ACC112 (cell line): ENCODE data around the gene SLC26A1.

Experiments used
- H2AFZ ChIP-seq: fragments of 200-600 bp; sonication (generic); one replicate; pipeline ENCODE4 v1.6.0; 2017; ENCODE audit warnings: antibody characterized with exemption, low read length; ENCODE audit not compliant: unreplicated experiment
- H3K27ac ChIP-seq: fragments of 200-600 bp; sonication (generic); 2 replicates; pipeline ENCODE4 v1.5.1; 2014; ENCODE audit warnings: low read depth, mild to moderate bottlenecking, antibody characterized with exemption, low read length, moderate library complexity
- H3K27me3 ChIP-seq: fragments of 200-600 bp; sonication (generic); 2 replicates; pipeline ENCODE4 v1.6.1; 2014; ENCODE audit warnings: mild to moderate bottlenecking, antibody characterized with exemption, low read length, moderate library complexity, mixed read lengths; ENCODE audit not compliant: insufficient read depth
- H3K36me3 ChIP-seq: fragments of 200-600 bp; sonication (generic); 2 replicates; pipeline ENCODE4 v1.6.1; 2016; ENCODE audit warnings: mild to moderate bottlenecking, antibody characterized with exemption, low read length, moderate library complexity, mixed read lengths; ENCODE audit not compliant: insufficient read depth
- H3K4me1 ChIP-seq: fragments of 200-600 bp; sonication (generic); one replicate; pipeline ENCODE4 v1.6.1; 2016; ENCODE audit warnings: low read length, mixed read lengths; ENCODE audit not compliant: insufficient read depth, unreplicated experiment, control insufficient read depth
- H3K4me3 ChIP-seq: fragments of 200-600 bp; sonication (generic); 2 replicates; pipeline ENCODE4 v1.5.1; 2014; ENCODE audit warnings: mild to moderate bottlenecking, low read depth, low read length
- H3K79me2 ChIP-seq: fragments of 200-600 bp; sonication (generic); one replicate; pipeline ENCODE4 v1.6.0; 2016; ENCODE audit warnings: low read length; ENCODE audit not compliant: control insufficient read depth, unreplicated experiment, insufficient read depth

Gene SLC26A1

DNA sequence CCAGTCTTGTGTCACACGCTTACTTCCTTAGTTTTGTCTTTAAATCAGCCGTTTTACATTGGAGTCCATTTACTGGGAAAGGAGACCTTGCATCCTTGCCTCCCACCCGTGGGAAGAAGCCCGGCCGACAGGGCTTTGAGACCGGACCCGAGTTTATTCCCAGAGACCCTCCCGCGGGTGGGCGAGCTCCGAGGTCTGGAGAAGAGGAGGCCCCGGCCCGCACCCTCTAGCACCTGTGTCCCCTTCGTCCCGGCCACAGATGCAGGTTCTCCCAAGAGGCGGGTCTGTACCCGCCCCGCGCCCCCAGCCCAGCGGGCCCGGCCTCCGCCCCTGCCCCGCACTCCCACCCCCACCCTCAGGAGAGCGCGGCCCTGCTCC, 3.8 kb upstream of the SLC26A1 start:
- Histone ChIP-seq H2AFZ (no peak overlapping the region), H3K4me1 (peaks cover 17% of the 10 kb centered on the region), H3K36me3 (no peaks in the 10 kb centered on the region), H3K27ac (no peak overlapping the region), H3K27me3 (peaks cover 28% of the 10 kb centered on the region), H3K79me2 (no peaks in the 10 kb centered on the region), H3K4me3 (no peak overlapping the region)

DNA sequence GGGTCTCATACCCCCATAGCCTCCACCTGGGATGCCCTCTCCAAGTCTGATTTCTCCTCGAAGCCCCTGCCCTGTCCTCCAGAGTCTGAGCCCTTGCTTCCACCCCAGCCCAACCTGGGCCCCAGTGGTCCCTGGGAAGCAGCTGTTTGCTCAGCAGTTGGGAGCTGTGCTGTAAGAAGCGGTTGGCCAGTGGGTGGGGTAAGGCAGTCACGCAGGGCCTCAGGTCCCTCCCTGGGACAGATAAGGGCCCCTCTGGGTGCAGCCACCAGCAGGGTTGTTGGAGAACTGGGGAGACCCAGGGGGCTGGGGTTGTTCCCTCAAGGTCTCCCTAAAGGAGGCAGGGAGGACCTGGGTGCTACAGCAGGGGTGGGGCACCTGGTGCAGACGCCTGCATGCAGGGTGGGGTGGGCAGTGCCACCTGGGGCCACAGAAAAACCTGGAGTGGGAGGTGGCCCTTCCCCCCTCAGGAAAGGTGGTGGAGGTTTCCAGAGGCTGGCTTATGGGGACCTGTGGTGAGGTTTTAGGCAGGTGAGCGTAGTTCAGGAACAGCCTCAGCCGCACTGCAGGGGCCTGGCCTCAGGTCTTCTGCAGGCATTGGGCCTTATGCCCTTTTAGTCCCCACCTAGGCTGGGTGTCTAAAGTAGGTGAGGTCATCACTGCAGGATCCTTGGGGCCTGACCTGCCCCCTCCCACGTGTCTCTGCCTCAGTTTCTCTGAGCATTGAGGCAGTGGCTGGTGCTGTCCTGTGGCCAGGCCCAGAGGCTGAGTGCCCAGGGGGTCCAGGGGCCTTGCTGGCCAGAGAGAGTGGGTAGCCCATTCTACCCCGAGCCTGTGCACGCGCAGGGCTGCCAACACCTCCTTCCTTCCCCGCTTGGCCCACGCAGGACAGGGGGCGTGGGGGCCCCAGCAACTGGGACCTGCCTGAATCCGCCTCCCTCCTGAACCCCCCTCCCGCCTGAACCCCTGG, 3.1 kb upstream of the SLC26A1 start:
- H3K27ac ChIP-seq: no peak overlapping the region

DNA sequence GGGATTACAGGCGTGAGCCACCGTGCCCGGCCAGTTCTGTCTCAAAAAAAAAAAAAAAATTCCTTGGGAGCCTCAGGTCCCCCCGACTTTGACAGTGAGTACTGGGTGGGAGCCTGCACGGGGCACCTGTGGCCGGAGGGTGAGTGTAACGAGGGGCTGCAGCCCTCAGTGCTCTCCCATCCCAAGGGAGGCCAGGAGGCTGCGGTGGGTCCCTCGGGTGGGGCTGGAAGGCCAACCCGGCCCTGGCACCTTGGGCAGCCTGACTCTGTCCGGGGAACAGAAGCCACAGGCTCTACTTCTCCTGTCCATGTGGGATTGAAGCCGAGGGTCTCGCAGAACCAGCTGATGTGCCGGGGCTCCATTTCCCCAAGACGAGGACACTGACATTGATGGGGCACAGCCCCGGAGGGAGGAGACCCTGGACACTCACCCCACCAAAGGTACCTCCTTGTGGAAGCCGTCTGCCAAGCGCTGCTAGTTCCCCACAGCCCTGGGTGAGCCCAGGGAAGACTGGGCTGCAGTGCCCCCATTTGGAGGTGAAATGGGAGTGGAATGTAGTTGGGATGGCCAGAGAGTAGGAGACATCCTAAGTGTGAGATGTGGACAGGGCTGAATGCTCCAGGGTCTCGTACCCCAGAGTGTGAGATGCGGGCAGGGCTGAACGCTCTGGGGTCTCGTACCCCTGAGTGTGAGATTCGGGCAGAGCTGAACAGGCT, 2.3 kb upstream of the SLC26A1 start:
- H3K27me3 ChIP-seq: peaks cover 21% of the 10 kb centered on the region
- no peak overlapping the region for H2AFZ ChIP-seq
- peaks cover 17% of the 10 kb centered on the region for H3K4me1 ChIP-seq
- H3K79me2 ChIP-seq: no peaks in the 10 kb centered on the region
- no peak overlapping the region for H3K4me3 ChIP-seq
- H3K36me3 ChIP-seq: no peaks in the 10 kb centered on the region
- H3K27ac ChIP-seq: no peak overlapping the region

More for the DNA sequence above, 3.1 kb upstream of the SLC26A1 start:
- Histone ChIP-seq H3K79me2 (no peaks in the 10 kb centered on the region), H3K27me3 (peaks cover 21% of the 10 kb centered on the region), H2AFZ (no peak overlapping the region), H3K4me3 (no peak overlapping the region), H3K36me3 (no peaks in the 10 kb centered on the region), H3K4me1 (peaks cover 17% of the 10 kb centered on the region)

DNA sequence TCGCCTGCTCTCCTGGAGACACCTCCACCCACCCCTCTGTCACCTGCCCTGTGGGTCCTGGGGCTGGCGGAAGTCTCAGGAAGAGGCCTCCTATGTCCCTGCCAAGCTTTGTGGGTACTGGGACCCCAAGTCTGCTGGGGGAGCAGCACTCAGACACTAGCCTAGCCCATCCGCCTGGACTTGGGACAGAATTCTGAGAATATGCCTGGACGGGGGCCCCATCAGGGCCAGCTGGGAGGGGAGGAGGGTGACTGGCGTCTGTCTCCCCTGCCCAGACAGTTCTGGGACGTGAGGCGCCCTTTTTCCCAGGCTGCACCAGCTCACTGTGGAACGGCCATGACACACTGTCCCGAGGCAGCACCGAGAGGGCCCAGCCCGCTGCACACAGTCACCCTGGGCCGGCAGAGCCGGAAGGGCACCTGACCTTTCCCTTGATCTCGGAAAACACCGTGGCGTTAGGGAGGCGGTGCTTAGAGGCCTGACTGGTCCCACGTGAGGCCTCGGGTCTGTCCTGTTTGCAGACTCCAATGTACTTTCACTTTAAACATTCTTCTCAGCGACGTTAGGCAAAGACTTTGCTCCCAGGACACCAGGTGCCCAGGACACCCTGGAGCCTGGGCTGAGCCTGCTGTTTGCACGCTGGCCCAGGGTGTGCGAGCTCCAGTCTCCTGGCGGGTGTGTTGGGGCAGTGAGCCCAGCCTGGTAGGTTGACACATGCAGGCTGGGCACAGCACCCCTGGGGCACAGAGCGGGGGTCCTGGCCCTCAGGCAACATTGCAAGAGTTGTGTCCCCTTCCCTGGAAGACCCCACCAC, 700 bp downstream of the SLC26A1 start:
- peaks cover 4% of the 10 kb centered on the region for H3K79me2 ChIP-seq
- H3K27me3 ChIP-seq: peaks cover 8% of the 10 kb centered on the region
- H3K27ac ChIP-seq: no peak overlapping the region; the same call in 1 of the 2 replicates
- no peak overlapping the region for H2AFZ ChIP-seq
- peak overlapping the region; percentile 60 for H3K4me3 ChIP-seq
- no peaks in the 10 kb centered on the region for H3K36me3 ChIP-seq
- H3K4me1 ChIP-seq: peaks cover 16% of the 10 kb centered on the region

DNA sequence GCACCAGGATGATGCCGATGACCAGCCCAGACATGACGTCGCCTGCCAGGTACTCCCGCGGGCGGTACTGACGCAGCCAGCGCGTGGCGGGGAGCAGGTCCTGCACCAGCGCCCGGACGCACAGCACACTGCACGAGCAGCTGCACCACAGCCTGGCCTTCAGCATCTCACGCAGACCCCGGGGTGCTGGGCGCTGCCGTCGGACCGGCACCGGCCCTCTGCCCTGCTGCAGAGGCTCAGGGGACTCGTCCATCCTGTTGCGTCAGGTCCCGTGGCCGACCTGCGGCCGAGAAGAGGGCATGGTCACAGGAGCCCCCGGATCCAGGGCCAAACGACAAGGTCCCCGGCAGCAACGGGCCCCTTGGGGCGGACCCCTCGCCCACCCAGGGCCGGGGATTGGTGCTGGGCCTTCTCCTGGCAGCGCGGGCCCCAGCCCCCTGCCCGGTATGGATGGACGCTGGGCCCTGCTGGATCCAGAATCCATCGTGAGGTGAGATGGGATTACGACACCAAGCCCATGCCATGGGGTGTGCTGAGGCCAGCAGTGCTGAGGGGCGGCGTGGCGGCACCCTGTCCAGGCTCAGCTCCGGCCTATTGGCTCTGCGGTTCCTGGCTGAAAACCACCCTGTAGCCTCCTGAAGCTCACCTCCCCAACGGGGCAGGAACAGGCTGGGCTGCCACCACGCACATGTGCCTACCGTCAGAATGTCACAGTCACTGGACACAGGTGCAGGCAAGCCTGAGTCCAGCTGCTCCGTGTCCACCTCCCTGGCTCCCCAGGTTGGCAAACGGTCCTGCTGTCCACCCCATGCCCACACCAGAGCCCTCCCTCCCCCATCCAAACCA, 1.5 kb downstream of the SLC26A1 start:
- Histone ChIP-seq H3K36me3 (no peaks in the 10 kb centered on the region), H3K27ac (no peak overlapping the region; the same call in 1 of the 2 replicates), H3K27me3 (peaks cover 2% of the 10 kb centered on the region; the same call in 1 of the 2 replicates), H2AFZ (no peak overlapping the region), H3K4me1 (peaks cover 15% of the 10 kb centered on the region), H3K79me2 (peaks cover 4% of the 10 kb centered on the region), H3K4me3 (no peak overlapping the region)

DNA sequence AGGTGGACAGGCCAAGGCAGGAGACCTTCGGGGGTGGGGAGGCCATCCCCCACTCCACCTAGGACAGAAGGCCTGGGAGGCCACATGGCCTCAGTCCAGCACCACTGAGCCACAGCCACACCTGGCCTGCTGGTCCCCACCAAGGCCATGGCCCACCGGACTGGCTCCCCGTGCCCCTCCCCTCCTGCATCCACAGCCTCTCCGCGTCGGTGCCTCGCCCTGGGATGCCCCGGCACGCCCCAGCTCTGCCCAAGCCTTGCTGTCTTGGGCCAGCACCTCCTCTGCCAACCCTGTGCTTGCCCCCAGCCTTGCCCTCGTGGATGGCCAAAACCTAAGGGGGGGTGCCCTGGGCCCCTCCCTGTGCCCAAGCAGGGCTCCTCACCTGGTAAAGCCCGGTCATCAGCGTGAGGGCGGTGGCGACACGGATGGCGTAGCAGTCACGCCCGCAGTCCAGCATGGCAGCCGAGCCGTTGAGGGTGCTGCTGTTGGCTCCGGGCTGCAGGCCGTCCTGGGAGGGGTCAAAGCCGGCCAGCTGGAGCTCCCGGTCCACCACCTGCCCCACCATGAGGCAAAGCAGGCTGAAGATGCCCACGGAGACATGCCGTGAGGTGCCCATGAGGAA, 2.3 kb downstream of the SLC26A1 start:
- Histone ChIP-seq H3K4me3 (no peak overlapping the region), H3K27ac (no peak overlapping the region), H3K4me1 (peaks cover 20% of the 10 kb centered on the region), H3K27me3 (no peaks in the 10 kb centered on the region), H3K36me3 (no peaks in the 10 kb centered on the region), H2AFZ (no peak overlapping the region), H3K79me2 (peaks cover 4% of the 10 kb centered on the region)

DNA sequence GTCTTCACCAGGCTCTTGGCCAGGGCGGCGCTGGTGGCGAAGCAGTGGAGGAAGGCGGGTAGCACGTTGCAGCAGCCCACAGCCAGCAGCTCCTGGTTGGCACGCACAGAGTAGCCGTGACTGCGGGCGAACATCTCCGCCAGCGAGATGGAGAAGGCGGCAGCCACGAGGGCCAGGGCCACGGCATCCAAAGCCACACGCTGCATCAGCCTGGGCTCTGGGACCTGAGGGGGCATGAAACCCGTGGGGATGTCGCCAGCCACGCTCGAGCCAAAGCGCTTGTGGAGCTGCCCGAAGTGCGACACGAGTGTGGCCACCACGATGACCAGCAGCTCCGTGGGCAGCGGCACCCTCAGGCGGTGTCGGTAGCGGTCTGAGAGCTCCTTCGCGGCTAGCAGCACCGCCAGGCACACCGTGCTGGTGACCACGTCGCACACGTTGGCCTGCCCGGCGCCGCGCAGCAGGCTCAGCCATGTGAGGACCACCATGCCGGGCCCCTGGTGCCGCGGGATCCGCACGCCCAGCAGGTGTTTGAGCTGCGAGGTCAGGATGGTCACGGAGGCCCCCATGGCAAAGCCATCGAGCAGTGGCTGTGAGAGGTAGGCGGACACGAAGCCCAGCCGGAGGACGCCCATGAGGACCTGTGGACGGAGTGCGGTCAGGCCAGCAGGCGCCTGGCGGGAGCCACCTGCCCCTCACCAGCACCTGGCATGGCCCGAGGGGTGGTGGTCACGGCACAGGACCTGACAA, 3.3 kb downstream of the SLC26A1 start:
- H3K79me2 ChIP-seq: peaks cover 4% of the 10 kb centered on the region
- H3K36me3 ChIP-seq: no peaks in the 10 kb centered on the region
- no peak overlapping the region for H3K27ac ChIP-seq
- peaks cover 29% of the 10 kb centered on the region for H3K4me1 ChIP-seq
- H3K27me3 ChIP-seq: no peaks in the 10 kb centered on the region
- no peak overlapping the region for H2AFZ ChIP-seq
- H3K4me3 ChIP-seq: no peak overlapping the region

DNA sequence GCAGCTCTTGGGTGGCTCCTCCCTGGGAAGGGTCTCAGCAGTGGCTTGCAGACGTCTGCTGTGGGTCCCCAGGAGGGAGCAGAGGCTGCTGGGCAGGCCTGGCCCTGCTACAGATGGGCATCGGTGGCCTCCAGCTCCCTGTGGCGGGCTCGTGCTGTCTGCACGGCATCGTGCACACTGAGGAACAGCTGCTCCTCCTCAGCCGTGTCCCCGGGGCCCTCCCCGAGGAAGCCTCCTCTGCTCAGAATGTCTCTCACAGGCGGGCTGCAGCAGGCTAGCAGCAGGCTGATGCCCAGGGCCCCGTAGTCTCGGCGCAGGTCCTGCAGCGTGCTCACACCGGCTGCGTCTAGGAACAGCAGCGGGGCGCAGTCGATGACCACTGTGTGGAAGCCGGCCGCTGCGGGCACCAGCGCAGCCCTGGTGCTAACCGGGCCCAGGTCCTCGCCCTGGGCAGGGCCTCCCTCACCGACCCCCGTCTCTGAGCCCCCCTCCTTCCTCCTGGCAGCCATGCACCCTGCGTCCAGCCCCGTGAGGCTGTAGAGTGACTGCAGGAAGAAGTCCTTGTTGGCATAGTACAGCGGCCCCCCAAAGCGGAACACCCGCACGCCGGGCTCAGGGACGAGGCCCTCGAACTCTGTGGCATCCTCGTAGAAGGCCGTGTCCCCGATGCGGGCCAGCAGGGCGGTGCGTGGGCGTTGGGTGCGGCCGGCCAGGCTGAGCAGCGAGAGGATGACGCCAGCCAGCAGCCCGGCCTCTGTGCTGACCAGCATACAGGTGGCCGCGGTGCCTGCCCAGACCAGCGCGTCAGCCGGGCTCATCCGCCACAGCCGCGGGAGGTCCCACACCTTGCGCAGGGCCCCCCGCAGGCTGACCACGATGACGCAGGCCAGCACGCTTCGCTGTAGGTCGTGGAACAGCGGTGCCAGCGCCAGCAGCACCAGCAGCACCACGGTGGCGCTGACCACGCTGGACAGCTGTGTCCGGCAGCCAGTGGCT, 4.2 kb downstream of the SLC26A1 start:
- H3K27ac ChIP-seq: no peak overlapping the region
- H3K4me1 ChIP-seq: peaks cover 29% of the 10 kb centered on the region
- H3K27me3 ChIP-seq: no peaks in the 10 kb centered on the region
- H3K4me3 ChIP-seq: no peak overlapping the region
- H2AFZ ChIP-seq: no peak overlapping the region
- H3K79me2 ChIP-seq: peaks cover 4% of the 10 kb centered on the region
- no peaks in the 10 kb centered on the region for H3K36me3 ChIP-seq
